GM12892 (cell line): Measurements from ENCODE around the gene TMEM255B.

ENCODE experiments used
- POLR2A ChIP-seq: IDR thresholded peaks from 2 replicates; pipeline ENCODE4 v1.6.1; 2011; ENCODE audit warnings: low read depth, low read length, control low read depth
- POLR2AphosphoS5 ChIP-seq: IDR thresholded peaks from 2 replicates; pipeline ENCODE4 v1.6.1; 2011; ENCODE audit warnings: low read depth, low read length, control low read depth
- TAF1 ChIP-seq: IDR thresholded peaks from 2 replicates; pipeline ENCODE4 v1.6.1; 2011; ENCODE audit warnings: low read depth, mild to moderate bottlenecking, control low read depth, low read length, borderline replicate concordance

GRCh38 chr13:113837560-113838355 is 78.7 kb downstream of the TMEM255B start:
- TF ChIP-seq POLR2A (no peak), POLR2AphosphoS5 (no peak), TAF1 (no peak)
